Loucy (cell line): ENCODE data around the gene METTL17.

ENCODE experiments used
- H2AFZ ChIP-seq: fragments of 200-600 bp; sonication (generic); 2 replicates; pipeline ENCODE4 v1.6.0; 2016; ENCODE audit warnings: antibody characterized with exemption, mild to moderate bottlenecking, low read length, moderate library complexity
- H3F3A ChIP-seq: fragments of 200-600 bp; 2 replicates; pipeline ENCODE4 v1.6.0; 2016; ENCODE audit warnings: antibody characterized with exemption, low read depth, mild to moderate bottlenecking
- H3K27me3 ChIP-seq: fragments of 200-600 bp; sonication (generic); 2 replicates; pipeline ENCODE4 v1.6.1; 2014; ENCODE audit warnings: low read length, mild to moderate bottlenecking; ENCODE audit not compliant: insufficient read depth, poor library complexity, severe bottlenecking
- H3K36me3 ChIP-seq: fragments of 200-600 bp; sonication (generic); 2 replicates; pipeline ENCODE4 v1.6.1; 2016; ENCODE audit warnings: low read length; ENCODE audit not compliant: insufficient read depth
- H3K4me1 ChIP-seq: fragments of 200-600 bp; sonication (generic); 2 replicates; pipeline ENCODE4 v1.5.1; 2014; ENCODE audit warnings: low read length, mild to moderate bottlenecking; ENCODE audit not compliant: insufficient read depth, poor library complexity, severe bottlenecking
- H3K4me2 ChIP-seq: fragments of 200-600 bp; sonication (generic); 2 replicates; pipeline ENCODE4 v1.6.0; 2014; ENCODE audit warnings: antibody characterized with exemption, low read length, low read depth, mild to moderate bottlenecking; ENCODE audit not compliant: poor library complexity, severe bottlenecking
- H3K4me3 ChIP-seq: fragments of 200-600 bp; sonication (generic); 2 replicates; pipeline ENCODE4 v1.5.1; 2014; ENCODE audit warnings: low read length, mild to moderate bottlenecking, mixed read lengths; ENCODE audit not compliant: poor library complexity, severe bottlenecking
- H3K79me2 ChIP-seq: fragments of 200-600 bp; sonication (generic); 2 replicates; pipeline ENCODE4 v1.6.1; 2014; ENCODE audit warnings: low read length; ENCODE audit not compliant: insufficient read depth
- H3K9ac ChIP-seq: fragments of 200-600 bp; sonication (generic); 2 replicates; pipeline ENCODE4 v1.6.0; 2014; ENCODE audit warnings: mild to moderate bottlenecking, low read depth, low read length, moderate library complexity; ENCODE audit not compliant: poor library complexity, severe bottlenecking
- H3K9me2 ChIP-seq: fragments of 200-600 bp; sonication (generic); replicated peaks from 2 replicates; pipeline ENCODE4 v1.6.1; 2016; ENCODE audit warnings: low read depth, low read length, mixed read lengths
- H3K9me3 ChIP-seq: fragments of 200-600 bp; sonication (generic); 2 replicates; pipeline ENCODE4 v1.6.1; 2014; ENCODE audit warnings: mild to moderate bottlenecking, antibody characterized with exemption, low read length, low read depth; ENCODE audit not compliant: insufficient read depth
- H4K20me1 ChIP-seq: fragments of 200-600 bp; sonication (generic); 2 replicates; pipeline ENCODE4 v1.6.0; 2014; ENCODE audit warnings: antibody characterized with exemption, low read length, mild to moderate bottlenecking; ENCODE audit not compliant: insufficient read depth, poor library complexity, severe bottlenecking
- EZH2phosphoT487 ChIP-seq: fragments of 200-600 bp; IDR thresholded peaks from 2 replicates; pipeline ENCODE4 v1.6.1; 2018; ENCODE audit warnings: antibody characterized with exemption, mild to moderate bottlenecking, moderate library complexity, borderline replicate concordance
- TF ChIP-seq, protein P1 (sequence below): fragments of 200-600 bp; sonication (generic); conservative IDR thresholded peaks from 2 replicates; pipeline ENCODE4 v1.5.1; 2014; ENCODE audit warnings: mild to moderate bottlenecking, antibody characterized with exemption, low read length

Gene METTL17

DNA sequence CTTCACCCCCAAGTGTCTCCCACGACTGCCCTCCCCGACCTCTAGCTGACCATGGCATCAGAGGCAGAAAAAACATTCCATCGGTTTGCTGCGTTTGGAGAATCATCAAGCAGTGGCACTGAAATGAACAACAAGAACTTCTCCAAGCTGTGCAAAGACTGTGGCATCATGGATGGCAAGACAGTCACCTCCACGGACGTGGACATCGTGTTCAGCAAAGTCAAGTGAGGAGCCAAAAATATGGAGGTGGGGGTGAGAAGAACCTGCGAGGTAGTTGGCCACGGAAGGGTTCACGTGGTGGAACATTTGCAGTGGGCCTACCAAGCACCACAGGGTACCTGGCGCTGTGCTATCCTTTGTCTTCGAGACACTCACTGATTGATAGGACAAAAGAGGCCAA lies 40.8 kb downstream of the METTL17 start:
- Histone ChIP-seq H3K79me2 (no peaks in the 10 kb centered on the region), H3K9me3 (no peaks in the 10 kb centered on the region), H3F3A (no peaks in the 10 kb centered on the region), H2AFZ (no peak overlapping the region), H3K9ac (no peak overlapping the region), H3K9me2 (no peaks in the 10 kb centered on the region), H4K20me1 (no peaks in the 10 kb centered on the region), H3K27me3 (no peaks in the 10 kb centered on the region), H3K36me3 (no peaks in the 10 kb centered on the region), H3K4me2 (no peak overlapping the region), H3K4me1 (no peaks in the 10 kb centered on the region), H3K4me3 (no peak overlapping the region)
- no peak for TF ChIP-seq EZH2phosphoT487
- TF ChIP-seq, protein P1, sequence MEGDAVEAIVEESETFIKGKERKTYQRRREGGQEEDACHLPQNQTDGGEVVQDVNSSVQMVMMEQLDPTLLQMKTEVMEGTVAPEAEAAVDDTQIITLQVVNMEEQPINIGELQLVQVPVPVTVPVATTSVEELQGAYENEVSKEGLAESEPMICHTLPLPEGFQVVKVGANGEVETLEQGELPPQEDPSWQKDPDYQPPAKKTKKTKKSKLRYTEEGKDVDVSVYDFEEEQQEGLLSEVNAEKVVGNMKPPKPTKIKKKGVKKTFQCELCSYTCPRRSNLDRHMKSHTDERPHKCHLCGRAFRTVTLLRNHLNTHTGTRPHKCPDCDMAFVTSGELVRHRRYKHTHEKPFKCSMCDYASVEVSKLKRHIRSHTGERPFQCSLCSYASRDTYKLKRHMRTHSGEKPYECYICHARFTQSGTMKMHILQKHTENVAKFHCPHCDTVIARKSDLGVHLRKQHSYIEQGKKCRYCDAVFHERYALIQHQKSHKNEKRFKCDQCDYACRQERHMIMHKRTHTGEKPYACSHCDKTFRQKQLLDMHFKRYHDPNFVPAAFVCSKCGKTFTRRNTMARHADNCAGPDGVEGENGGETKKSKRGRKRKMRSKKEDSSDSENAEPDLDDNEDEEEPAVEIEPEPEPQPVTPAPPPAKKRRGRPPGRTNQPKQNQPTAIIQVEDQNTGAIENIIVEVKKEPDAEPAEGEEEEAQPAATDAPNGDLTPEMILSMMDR: no peak

DNA sequence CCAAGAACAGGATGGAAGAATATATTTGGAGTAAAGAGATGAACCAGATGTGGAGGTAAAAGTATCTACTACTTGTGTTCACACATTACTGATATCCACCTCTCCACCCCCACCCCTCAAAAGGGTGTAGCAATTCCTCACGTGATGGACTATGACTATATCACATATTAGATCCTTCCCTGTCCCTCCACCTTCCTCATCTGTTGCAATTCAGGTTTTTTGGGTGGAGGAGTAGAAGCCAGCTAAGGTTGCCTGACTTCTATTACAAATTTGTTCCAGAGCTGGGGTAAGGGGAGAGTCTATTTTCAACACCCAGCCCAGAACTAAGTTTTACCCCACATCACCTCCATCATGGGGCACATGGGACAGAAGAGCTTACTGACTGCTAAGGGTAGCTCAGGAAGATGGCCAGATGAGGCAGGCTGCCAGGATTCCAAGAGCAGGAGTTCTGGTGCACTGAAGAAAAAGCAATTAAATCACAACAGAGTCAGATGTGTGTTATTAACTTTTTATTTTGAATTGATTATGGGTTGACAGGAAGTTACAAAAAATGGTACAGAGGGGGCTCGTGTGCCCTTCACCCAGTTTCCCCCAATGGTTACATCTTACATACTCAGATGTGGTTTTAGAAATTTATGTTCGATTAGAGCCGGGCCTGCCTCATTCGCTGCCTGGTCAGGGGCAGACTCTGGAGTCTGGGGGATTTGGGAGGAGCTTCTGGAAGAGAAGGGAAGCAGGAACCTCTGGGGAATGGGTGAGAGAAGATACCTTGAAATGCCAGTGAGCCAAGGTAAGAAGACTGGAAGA lies 42.7 kb downstream of the METTL17 start:
- TF ChIP-seq, protein P1: no peak
- TF ChIP-seq EZH2phosphoT487: no peak
- Histone ChIP-seq H3K4me2 (no peak overlapping the region), H3K79me2 (no peaks in the 10 kb centered on the region), H3K4me1 (no peaks in the 10 kb centered on the region), H3K36me3 (no peaks in the 10 kb centered on the region), H2AFZ (no peak overlapping the region), H3K9me2 (no peaks in the 10 kb centered on the region), H3F3A (no peaks in the 10 kb centered on the region), H4K20me1 (no peaks in the 10 kb centered on the region), H3K4me3 (no peak overlapping the region), H3K27me3 (no peaks in the 10 kb centered on the region), H3K9me3 (no peaks in the 10 kb centered on the region), H3K9ac (no peak overlapping the region)

DNA sequence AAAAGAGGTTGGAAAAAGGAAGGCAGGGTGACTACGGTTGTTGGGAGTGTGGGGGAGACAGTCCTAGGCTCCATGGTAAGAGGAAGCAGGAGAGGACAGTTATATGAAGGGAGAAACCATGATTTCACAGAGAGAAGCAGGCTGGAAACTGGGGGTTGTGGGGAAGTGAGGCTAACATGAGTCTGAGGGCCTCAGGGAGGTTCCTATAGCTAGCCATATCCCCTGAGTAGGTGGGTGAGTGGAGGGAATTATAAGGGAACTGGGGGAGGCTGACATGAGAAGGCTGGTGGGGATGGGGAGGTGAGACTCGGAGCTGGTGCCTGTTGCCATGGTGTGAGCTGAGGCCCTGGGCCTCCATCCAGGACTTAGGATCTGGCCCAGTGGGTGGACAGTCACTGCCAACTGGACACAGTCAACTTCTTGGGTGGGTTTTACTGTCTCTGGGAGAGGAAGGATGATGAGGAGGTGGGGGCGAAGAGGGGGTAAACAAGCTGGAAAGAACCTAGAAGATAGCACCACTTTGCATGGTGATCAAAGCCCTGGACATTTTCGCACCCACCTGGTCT lies 43.4 kb downstream of the METTL17 start:
- Histone ChIP-seq H3K4me2 (no peak overlapping the region), H3K4me1 (no peaks in the 10 kb centered on the region), H3K36me3 (no peaks in the 10 kb centered on the region), H3K27me3 (no peaks in the 10 kb centered on the region), H3K9me3 (no peaks in the 10 kb centered on the region), H3K9me2 (no peaks in the 10 kb centered on the region), H3K4me3 (no peak overlapping the region), H3K9ac (no peak overlapping the region), H4K20me1 (no peaks in the 10 kb centered on the region), H3K79me2 (no peaks in the 10 kb centered on the region), H2AFZ (no peak overlapping the region), H3F3A (no peaks in the 10 kb centered on the region)
- TF ChIP-seq EZH2phosphoT487: no peak
- TF ChIP-seq, protein P1: no peak
